Measurements from ENCODE around the gene ISM2. TPM values are rescaled to one million over a fixed set of nuclear protein-coding genes. Genes with fewer than 3 reads are reported as not detected.

ISM2 gene
- polyA plus RNA-seq, 1 donor from 2014 or later: 1.4 TPM

- no peaks in the 10 kb centered on the region for H3K9me2 ChIP-seq (ENCODE audit: insufficient read depth, low read length)
- no peak overlapping the region for H3K27ac ChIP-seq (ENCODE audit: low read length)
- H3F3A ChIP-seq (ENCODE audit: insufficient read depth, low read length, poor library complexity, severe bottlenecking): no peaks in the 10 kb centered on the region
- no peaks in the 10 kb centered on the region for H3K36me3 ChIP-seq (ENCODE audit: insufficient read depth, low read length)
- no peaks in the 10 kb centered on the region for H4K20me1 ChIP-seq (ENCODE audit: insufficient read depth)
- H3K4me2 ChIP-seq (ENCODE audit: low read length): no peak overlapping the region
- no peak overlapping the region for H2AFZ ChIP-seq (ENCODE audit: low read depth, low read length)
- no peak overlapping the region for H3K4me3 ChIP-seq (ENCODE audit: low read length)
- no peak overlapping the region for H3K9ac ChIP-seq (ENCODE audit: low read length)
- H3K27me3 ChIP-seq (ENCODE audit: insufficient read depth, low read depth, low read length): no peaks in the 10 kb centered on the region
- H3K9me3 ChIP-seq (ENCODE audit: low read length): no peaks in the 10 kb centered on the region
- no peak for TF ChIP-seq MXI1 (conservative IDR thresholded peaks at IDR 0.05; ENCODE audit: poor library complexity, severe bottlenecking)
- TF ChIP-seq EZH2 (IDR thresholded peaks at IDR 0.05; ENCODE audit: borderline replicate concordance, insufficient read depth, low read length, poor library complexity, severe bottlenecking): no peak
- no peak for TF ChIP-seq SMC3 (conservative IDR thresholded peaks at IDR 0.05; ENCODE audit: poor library complexity)
- H3K79me2 ChIP-seq (replicated peaks; ENCODE audit: insufficient read depth, low read length): no peaks in the 10 kb centered on the region
Observed at GRCh38 chr14:77523109-77523508, 24.5 kb upstream of the ISM2 start.

GRCh38 chr14:77520555-77520954 lies 21.9 kb upstream of the ISM2 start:
- Histone ChIP-seq H3K9me3 (ENCODE audit: low read length) (no peaks in the 10 kb centered on the region), H3K27ac (ENCODE audit: low read length) (no peak overlapping the region), H3K4me3 (ENCODE audit: low read length) (no peak overlapping the region), H4K20me1 (ENCODE audit: insufficient read depth) (no peaks in the 10 kb centered on the region), H3K27me3 (ENCODE audit: insufficient read depth, low read depth, low read length) (no peaks in the 10 kb centered on the region), H3K9ac (ENCODE audit: low read length) (no peak overlapping the region), H3F3A (ENCODE audit: insufficient read depth, low read length, poor library complexity, severe bottlenecking) (no peaks in the 10 kb centered on the region), H2AFZ (ENCODE audit: low read depth, low read length) (no peak overlapping the region), H3K4me2 (ENCODE audit: low read length) (no peak overlapping the region), H3K9me2 (ENCODE audit: insufficient read depth, low read length) (no peaks in the 10 kb centered on the region), H3K36me3 (ENCODE audit: insufficient read depth, low read length) (no peaks in the 10 kb centered on the region), H3K79me2 (replicated peaks; ENCODE audit: insufficient read depth, low read length) (no peaks in the 10 kb centered on the region)
- TF ChIP-seq EZH2 (IDR thresholded peaks at IDR 0.05; ENCODE audit: borderline replicate concordance, insufficient read depth, low read length, poor library complexity, severe bottlenecking) (no peak), EP300 (conservative IDR thresholded peaks at IDR 0.05; ENCODE audit: poor library complexity, severe bottlenecking) (no peak), CTCF (IDR thresholded peaks at IDR 0.05; ENCODE audit: poor library complexity, severe bottlenecking) (no peak), MXI1 (conservative IDR thresholded peaks at IDR 0.05; ENCODE audit: poor library complexity, severe bottlenecking) (no peak), RAD21 (conservative IDR thresholded peaks at IDR 0.05) (no peak), REST (IDR thresholded peaks at IDR 0.05; ENCODE audit: borderline replicate concordance) (no peak), TAF1 (IDR thresholded peaks at IDR 0.05; ENCODE audit: low read depth) (no peak), POLR2AphosphoS5 (IDR thresholded peaks at IDR 0.05) (no peak), SMC3 (conservative IDR thresholded peaks at IDR 0.05; ENCODE audit: poor library complexity) (no peak)
